HepG2 (cell line): ENCODE measurements around the gene ESYT2.

Experiments used
- POLR2AphosphoS5 ChIP-seq: IDR thresholded peaks from 2 replicates; pipeline ENCODE4 v1.6.1; 2012; ENCODE audit warnings: low read depth, low read length
- SETDB1 ChIP-seq: sonication (generic); formaldehyde crosslinking; IDR thresholded peaks from 2 replicates; pipeline ENCODE4 v1.5.1; 2020; ENCODE audit warnings: missing genetic modification reagents, mild to moderate bottlenecking, borderline replicate concordance
- ZNF446 ChIP-seq: sonication (generic); formaldehyde crosslinking; IDR thresholded peaks from 2 replicates; pipeline ENCODE4 v1.5.0; 2020; ENCODE audit warnings: mild to moderate bottlenecking, missing genetic modification reagents
- ZNF749 ChIP-seq: sonication (generic); formaldehyde crosslinking; IDR thresholded peaks from 2 replicates; pipeline ENCODE4 v1.8.0; 2022; ENCODE audit warnings: mild to moderate bottlenecking, missing genetic modification reagents, moderate library complexity, borderline replicate concordance
- TF ChIP-seq, protein P1 (sequence below): IDR thresholded peaks from 2 replicates; pipeline ENCODE4 v1.6.1; 2016
- TF ChIP-seq, protein P2 (sequence below), 2 experiments: sonication (generic) in 1 of 2; formaldehyde crosslinking in 1 of 2; IDR thresholded peaks; 2 replicates each; pipeline versions ENCODE4 v1.4.0 to v1.6.1; 2018 to 2020; ENCODE audit warnings: missing genetic modification reagents in 2 of 2, borderline replicate concordance in 1 of 2, low read depth in 1 of 2, mild to moderate bottlenecking in 1 of 2, missing biosample characterization in 1 of 2
- TF ChIP-seq, protein P3 (sequence below): sonication (generic); formaldehyde crosslinking; IDR thresholded peaks from 2 replicates; pipeline ENCODE4 v1.5.0; 2020; ENCODE audit warnings: mild to moderate bottlenecking, low read depth, missing genetic modification reagents, borderline replicate concordance
- TF ChIP-seq, protein P4 (sequence below): sonication (generic); formaldehyde crosslinking; IDR thresholded peaks from 2 replicates; pipeline ENCODE4 v1.4.0; 2020; ENCODE audit warnings: missing genetic modification reagents

DNA sequence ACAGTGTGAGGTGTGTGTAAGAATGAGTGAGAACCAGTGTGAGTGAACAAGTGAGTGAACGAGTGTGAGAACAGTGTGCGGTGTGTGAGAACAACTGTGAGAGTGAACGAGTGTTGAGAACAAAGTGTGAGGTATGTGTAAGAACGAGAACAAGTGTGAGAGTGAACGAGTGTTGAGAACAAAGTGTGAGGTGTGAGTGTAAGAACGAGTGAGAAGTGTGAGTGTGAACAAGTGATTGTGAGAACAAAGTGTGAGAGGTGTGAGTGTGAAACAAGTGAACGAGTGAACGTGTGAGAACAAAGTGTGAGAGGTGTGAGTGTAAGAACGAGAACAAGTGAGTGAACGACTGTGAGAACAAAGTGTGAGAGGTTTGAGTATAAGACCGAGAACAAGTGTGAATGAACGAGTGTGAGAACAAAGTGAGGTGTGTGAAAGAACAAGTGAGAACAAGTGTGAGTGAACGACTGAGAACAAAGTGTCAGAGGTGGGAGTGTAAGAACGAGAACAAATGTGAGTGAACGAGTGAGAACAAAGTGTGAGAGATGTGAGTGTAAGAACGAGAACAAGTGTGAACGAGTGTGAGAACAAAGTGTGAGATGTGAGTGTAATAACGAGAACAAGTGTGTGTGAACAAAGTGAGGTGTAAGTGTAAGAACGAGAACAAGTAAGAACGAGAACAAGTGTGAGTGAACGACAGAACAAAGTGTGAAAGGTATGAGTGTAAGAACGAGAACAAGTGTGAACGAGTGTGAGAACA is 47.9 kb downstream of the ESYT2 start:
- TF ChIP-seq ZNF446 (no peak), ZNF749 (CRISPR knock-in tag) (no peak), POLR2AphosphoS5 (no peak), SETDB1 (CRISPR knock-in tag) (no peak)
- TF ChIP-seq, protein P1, sequence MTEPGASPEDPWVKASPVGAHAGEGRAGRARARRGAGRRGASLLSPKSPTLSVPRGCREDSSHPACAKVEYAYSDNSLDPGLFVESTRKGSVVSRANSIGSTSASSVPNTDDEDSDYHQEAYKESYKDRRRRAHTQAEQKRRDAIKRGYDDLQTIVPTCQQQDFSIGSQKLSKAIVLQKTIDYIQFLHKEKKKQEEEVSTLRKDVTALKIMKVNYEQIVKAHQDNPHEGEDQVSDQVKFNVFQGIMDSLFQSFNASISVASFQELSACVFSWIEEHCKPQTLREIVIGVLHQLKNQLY (CRISPR knock-in tag): no peak
- TF ChIP-seq, protein P2, sequence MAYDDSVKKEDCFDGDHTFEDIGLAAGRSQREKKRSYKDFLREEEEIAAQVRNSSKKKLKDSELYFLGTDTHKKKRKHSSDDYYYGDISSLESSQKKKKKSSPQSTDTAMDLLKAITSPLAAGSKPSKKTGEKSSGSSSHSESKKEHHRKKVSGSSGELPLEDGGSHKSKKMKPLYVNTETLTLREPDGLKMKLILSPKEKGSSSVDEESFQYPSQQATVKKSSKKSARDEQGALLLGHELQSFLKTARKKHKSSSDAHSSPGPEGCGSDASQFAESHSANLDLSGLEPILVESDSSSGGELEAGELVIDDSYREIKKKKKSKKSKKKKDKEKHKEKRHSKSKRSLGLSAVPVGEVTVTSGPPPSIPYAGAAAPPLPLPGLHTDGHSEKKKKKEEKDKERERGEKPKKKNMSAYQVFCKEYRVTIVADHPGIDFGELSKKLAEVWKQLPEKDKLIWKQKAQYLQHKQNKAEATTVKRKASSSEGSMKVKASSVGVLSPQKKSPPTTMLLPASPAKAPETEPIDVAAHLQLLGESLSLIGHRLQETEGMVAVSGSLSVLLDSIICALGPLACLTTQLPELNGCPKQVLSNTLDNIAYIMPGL (CRISPR knock-in tag; IDR thresholded peaks at IDR 0.05; ENCODE audit: borderline replicate concordance in 1 of 2, low read depth in 1 of 2): no peak
- TF ChIP-seq, protein P3, sequence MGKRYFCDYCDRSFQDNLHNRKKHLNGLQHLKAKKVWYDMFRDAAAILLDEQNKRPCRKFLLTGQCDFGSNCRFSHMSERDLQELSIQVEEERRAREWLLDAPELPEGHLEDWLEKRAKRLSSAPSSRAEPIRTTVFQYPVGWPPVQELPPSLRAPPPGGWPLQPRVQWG: no peak
- TF ChIP-seq, protein P4, sequence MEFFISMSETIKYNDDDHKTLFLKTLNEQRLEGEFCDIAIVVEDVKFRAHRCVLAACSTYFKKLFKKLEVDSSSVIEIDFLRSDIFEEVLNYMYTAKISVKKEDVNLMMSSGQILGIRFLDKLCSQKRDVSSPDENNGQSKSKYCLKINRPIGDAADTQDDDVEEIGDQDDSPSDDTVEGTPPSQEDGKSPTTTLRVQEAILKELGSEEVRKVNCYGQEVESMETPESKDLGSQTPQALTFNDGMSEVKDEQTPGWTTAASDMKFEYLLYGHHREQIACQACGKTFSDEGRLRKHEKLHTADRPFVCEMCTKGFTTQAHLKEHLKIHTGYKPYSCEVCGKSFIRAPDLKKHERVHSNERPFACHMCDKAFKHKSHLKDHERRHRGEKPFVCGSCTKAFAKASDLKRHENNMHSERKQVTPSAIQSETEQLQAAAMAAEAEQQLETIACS: no peak
